Measurements from ENCODE around the gene PGA5. TPM values are rescaled to one million over a fixed set of nuclear protein-coding genes. Genes with fewer than 3 reads are reported as not detected.

The PGA5 gene
- total RNA-seq, 2 donors from 2014 or later: not detected

DNA sequence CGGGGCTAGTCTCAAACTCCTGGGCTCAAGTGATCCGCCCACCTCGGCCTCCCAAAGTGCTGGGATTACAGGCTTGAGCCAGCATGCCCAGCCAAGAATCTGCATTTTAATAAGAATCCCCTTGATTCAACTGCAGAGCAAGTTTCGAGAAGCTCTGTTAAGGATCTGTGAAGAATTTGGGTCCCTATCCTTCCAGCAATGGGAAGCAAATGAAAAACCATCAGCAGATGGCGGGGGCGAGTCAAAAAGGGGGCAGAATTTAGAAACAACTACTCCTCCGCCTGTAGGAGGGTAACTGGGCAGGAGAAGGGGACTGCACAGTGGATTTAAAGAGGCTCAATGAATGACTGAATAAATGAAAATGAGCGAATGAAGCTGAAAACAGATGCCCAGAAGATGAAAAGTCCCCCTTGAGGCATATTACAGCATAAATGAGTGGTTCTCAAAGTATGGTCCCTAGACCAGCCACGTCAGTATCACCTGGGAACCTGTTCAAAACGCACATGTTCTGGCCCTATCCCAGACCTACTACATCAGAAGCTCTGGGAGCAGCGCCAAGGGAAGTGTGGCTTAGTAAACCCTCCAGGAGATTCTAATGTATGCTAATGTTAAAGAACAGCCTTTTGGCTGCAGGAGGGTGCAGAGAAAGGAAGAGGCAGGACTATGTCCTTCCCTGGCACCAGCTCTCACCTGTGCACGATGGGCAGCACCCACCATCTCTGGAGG is 39.1 kb downstream of the PGA5 start:
- Mint-ChIP-seq H3K27me3 (ENCODE audit: low read depth) (no peaks in the 10 kb centered on the region), H3K9me3 (peaks cover 0 to 3% of the 10 kb centered on the region in 2 donors), H3K4me1 (ENCODE audit: low read depth) (no peaks in the 10 kb centered on the region), H3K4me3 (no peak overlapping the region), H3K27ac (no peak overlapping the region), H3K36me3 (ENCODE audit: insufficient read depth in 2 of 2) (peaks cover 0 to 7% of the 10 kb centered on the region in 2 donors)
- ATAC-seq (replicated peaks in 1 of 2) (no peak), DNase-seq (no peak)

DNA sequence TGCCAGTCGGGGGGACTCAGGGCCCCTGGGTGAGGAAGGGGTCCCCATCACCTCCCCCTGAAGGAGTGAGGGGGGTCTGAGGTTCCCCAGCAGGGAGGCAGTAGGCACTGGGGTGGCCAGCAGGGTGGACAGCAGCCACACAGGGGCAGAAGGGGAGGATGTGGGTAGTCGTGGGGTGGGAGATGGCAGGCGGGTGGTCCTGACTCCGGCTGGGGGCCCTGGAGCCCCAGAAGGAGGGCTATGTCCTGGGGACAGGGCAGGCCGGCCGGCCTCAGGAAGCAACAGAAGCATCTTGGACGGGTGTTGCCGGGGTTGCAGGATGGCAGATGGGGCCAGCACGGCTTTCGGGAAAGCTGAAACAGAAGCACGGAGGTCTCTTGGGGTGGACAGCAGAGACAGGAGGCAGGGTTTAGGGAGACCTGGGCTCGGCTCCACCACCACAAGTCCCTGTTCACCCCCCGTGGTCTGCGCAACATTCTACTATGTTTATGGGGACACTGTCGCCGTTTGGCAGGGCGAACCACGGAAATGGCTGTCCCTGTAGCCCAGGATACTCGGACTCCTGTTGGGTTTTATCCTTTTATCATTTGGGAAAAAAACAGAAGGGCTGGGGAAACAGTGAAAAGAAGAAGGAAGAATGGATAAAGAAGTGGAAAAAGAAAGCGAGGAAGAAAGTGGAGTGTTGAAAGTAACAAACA is 40.1 kb downstream of the PGA5 start:
- Mint-ChIP-seq H3K36me3 (ENCODE audit: insufficient read depth in 2 of 2) (peaks cover 0 to 10% of the 10 kb centered on the region in 2 donors), H3K4me1 (ENCODE audit: low read depth) (no peaks in the 10 kb centered on the region), H3K27ac (no peak overlapping the region), H3K27me3 (ENCODE audit: low read depth) (no peaks in the 10 kb centered on the region), H3K4me3 (no peak overlapping the region), H3K9me3 (peaks cover 0 to 3% of the 10 kb centered on the region in 2 donors)
- DNase-seq (no peak), ATAC-seq (replicated peaks in 1 of 2) (no peak)

DNA sequence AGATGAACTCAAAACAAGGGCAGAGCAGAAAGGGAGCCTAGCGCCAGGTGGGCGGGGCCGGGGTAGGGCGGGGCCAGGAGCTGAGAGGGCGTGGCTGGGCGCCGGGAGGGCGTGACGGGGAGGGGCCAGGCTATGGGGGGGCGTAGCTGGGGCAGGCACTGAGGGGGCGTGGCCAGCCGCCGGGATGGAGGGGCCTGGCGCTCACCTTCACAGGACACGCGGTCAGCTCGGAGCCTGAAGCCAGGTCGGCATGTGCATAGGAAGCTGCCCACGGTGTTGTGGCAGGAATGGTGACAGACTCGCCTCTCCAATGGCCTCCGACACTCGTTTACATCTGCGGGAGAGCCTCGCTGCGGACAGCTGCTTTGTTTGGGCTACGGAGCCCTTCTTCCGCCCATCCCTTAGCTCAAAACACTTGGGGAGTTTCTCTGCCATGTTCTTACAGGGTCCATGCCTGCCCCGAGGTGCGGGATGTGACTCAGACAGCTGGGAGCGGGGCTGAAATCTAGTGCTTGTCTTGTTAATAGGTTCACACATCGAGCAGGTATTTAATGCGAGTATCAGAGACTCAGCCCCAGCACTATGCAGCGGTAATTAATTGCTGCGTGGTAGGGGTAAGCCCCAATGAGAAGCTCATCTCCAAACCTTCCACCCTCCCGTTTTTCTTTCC is 40.7 kb downstream of the PGA5 start:
- H3K4me1 Mint-ChIP-seq (ENCODE audit: low read depth): no peaks in the 10 kb centered on the region
- H3K4me3 Mint-ChIP-seq: no peak overlapping the region
- H3K27me3 Mint-ChIP-seq (ENCODE audit: low read depth): no peaks in the 10 kb centered on the region
- H3K36me3 Mint-ChIP-seq (ENCODE audit: insufficient read depth in 2 of 2): peaks cover 0 to 10% of the 10 kb centered on the region in 2 donors
- H3K9me3 Mint-ChIP-seq: peaks cover 0 to 3% of the 10 kb centered on the region in 2 donors
- ATAC-seq (replicated peaks in 1 of 2) (peak; percentile 54 to 60), DNase-seq (peak; percentile 29 to 35)
- no peak overlapping the region for H3K27ac Mint-ChIP-seq

DNA sequence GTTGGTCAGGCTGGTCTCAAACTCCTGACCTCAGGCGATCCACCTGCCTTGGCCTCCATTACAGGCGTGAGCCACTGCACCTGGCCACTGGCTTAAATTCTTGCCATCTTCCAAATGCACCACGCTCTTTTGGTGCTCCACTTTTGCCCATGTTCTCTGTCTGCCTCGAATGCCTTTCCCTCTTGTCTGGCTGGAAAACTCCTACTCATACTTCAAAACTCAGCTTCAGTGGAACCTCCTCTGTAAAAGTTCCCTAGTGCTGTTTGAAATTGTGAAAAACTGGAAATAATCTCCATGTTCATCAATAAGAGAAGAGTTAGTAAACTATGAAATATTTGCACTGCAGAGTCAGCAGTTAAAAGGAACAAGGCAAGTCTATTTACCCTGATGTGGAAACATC is 42.6 kb downstream of the PGA5 start:
- Mint-ChIP-seq H3K4me3 (no peak overlapping the region), H3K4me1 (ENCODE audit: low read depth) (peaks cover 5% of the 10 kb centered on the region), H3K27ac (no peak overlapping the region), H3K9me3 (peaks cover 0 to 3% of the 10 kb centered on the region in 2 donors), H3K36me3 (ENCODE audit: insufficient read depth in 2 of 2) (peaks cover 0 to 13% of the 10 kb centered on the region in 2 donors), H3K27me3 (ENCODE audit: low read depth) (no peaks in the 10 kb centered on the region)
- ATAC-seq (replicated peaks in 1 of 2) (no peak), DNase-seq (no peak)

DNA sequence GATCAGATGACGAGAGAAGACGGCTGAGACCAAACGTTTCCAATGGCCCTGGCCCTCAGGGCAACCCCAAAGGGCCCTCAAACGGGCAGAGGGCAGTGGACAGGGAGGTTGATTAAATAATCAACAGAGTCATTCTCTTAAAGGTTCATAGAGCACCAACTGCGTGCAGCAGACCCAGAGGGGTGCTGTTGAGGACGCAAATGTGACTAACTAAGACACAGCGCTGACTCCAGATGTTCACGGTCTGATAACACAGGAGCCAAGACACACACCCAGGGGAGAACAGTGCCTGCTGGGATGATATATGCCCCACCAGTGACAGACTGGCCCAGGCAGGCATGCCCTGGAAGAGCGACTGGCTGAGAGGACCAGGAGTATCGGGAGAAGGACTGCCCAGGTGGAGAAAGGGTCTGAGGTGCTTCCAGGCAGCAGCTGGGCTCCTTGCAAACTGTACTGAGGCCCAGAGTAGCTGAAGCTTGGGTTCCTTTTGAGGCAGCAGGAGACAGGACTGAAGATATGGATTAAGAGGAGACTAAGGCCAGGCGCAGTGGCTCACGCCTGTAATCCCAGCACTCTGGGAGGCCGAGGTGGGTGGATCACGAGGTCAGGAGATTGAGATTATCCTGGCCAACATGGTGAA is 46.5 kb downstream of the PGA5 start:
- Mint-ChIP-seq H3K27ac (no peak overlapping the region), H3K36me3 (ENCODE audit: insufficient read depth in 2 of 2) (peaks cover 0 to 13% of the 10 kb centered on the region in 2 donors), H3K27me3 (ENCODE audit: low read depth) (peaks cover 7% of the 10 kb centered on the region), H3K4me3 (no peak overlapping the region), H3K4me1 (ENCODE audit: low read depth) (peaks cover 8% of the 10 kb centered on the region), H3K9me3 (peaks cover 0 to 3% of the 10 kb centered on the region in 2 donors)
- DNase-seq (no peak), ATAC-seq (replicated peaks in 1 of 2) (no peak)

DNA sequence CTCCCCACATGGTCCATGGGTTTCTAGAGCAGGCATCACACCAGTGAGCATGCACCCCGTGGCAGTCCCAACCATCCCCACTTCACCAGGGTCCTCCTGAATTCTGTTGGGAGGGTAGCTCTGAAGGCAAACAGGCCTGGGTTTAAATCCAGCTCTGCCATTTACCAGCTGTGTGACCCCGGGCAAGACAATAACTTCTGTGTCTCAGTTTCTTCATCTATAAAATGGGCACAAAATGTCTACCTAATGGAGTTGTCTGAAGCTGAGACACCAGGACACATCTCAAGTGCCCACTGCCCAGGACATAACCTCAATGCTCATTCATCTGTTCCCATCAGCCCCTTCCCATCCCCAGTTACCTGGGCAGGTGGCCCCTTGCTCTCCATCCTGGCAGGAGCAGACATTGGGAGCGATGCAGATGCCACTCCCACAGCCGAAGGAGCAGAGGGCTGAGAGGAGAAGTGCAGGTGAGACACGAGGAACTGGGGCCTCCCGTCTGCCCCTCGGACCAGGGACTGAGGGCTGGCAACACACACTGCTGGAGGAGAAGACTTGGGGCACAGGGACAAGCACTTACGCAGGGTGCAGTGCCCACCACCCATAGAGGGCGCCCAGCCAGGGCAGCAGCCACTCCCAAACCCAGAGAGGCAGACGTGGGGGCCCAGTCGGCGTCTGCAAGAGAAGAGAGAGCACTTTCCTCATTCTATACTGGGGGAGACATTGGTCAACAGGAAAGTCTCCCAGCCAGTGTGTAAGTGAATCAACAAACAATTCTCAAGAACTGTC is 50.1 kb downstream of the PGA5 start:
- Mint-ChIP-seq H3K27ac (no peak overlapping the region), H3K36me3 (ENCODE audit: insufficient read depth in 2 of 2) (peaks cover 0 to 3% of the 10 kb centered on the region in 2 donors), H3K4me3 (no peak overlapping the region), H3K9me3 (no peaks in the 10 kb centered on the region), H3K27me3 (ENCODE audit: low read depth) (peaks cover 9% of the 10 kb centered on the region), H3K4me1 (ENCODE audit: low read depth) (peaks cover 20% of the 10 kb centered on the region)
- DNase-seq (peak in 1 of 2 donors; percentile 26), ATAC-seq (replicated peaks in 1 of 2) (no peak)

DNA sequence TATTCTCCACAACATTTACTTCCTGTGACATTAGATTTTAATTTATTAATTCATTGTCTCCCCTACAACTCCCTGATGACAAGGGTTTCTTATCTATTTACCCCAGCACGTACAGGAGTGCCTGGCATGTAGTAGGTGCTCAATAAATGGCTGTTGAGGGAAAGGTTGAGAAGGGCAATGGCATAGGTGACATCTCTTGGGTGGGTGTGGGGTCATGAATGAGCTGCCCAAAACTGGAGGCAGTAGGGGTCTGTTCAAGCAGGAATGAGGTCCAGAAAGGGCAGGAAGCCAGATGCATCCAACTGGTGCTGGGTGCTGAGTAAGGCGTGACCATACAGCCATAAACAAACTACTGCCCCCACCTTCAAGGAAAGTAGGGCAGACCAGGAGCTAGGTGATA is 51.4 kb downstream of the PGA5 start:
- Mint-ChIP-seq H3K9me3 (no peaks in the 10 kb centered on the region), H3K36me3 (ENCODE audit: insufficient read depth in 2 of 2) (peaks cover 2 to 7% of the 10 kb centered on the region in 2 donors), H3K27me3 (ENCODE audit: low read depth) (peaks cover 9% of the 10 kb centered on the region), H3K4me1 (ENCODE audit: low read depth) (peaks cover 25% of the 10 kb centered on the region), H3K4me3 (peak overlapping the region; percentile 22 to 90), H3K27ac (no peak overlapping the region)
- ATAC-seq (replicated peaks in 1 of 2) (no peak), DNase-seq (no peak)

DNA sequence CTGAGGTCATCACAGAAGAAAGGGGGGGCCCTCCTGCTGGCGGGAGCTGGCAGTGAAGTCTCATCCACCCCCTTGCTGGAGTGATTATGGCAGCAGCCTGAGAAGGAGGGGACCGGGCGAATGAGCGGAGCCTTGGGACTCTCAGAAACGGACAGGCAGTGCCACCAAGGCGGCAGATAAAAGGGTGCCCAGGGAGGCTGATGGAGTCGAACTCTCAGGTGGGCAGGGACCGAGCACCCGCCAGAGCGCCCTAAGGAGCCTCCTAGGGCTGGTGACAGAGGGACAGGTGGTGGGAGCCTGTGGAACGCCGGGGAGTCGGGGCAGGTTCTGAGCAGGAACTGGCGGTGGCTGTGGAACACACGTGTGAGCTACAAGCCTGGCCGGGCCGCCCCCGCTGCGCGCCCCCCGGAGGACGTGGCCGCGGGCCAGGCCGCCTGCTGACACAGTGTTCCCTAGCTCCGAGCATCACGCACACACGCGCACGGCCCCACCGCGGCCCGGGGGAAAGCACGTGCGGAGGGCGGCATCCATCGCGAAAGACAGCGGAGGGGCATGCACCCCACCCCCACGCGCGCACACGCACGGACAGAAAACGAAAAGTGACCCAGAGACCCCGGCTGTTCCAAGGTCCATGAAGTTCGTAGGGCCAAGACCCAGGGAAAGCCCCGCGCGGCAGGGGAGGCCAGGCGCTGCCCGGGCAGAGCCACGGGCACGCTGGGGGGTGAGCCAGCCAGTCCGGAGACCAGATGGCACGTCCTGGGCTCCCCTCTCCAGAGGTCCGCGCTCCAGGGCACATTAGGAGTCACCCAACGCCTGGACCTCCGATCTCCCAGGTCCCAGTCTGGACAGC is 53.1 kb downstream of the PGA5 start:
- H3K4me3 Mint-ChIP-seq: peak overlapping the region; percentile 88 to 90
- ATAC-seq (replicated peaks in 1 of 2): peak; percentile 62 to 63
- H3K27ac Mint-ChIP-seq: peak overlapping the region; percentile 30
- peak; percentile 54 to 56 for DNase-seq
- peaks cover 9 to 13% of the 10 kb centered on the region in 2 donors for H3K36me3 Mint-ChIP-seq (ENCODE audit: insufficient read depth in 2 of 2)
- no peaks in the 10 kb centered on the region for H3K9me3 Mint-ChIP-seq
- H3K4me1 Mint-ChIP-seq (ENCODE audit: low read depth): peaks cover 38% of the 10 kb centered on the region
- peaks cover 9% of the 10 kb centered on the region for H3K27me3 Mint-ChIP-seq (ENCODE audit: low read depth)

DNA sequence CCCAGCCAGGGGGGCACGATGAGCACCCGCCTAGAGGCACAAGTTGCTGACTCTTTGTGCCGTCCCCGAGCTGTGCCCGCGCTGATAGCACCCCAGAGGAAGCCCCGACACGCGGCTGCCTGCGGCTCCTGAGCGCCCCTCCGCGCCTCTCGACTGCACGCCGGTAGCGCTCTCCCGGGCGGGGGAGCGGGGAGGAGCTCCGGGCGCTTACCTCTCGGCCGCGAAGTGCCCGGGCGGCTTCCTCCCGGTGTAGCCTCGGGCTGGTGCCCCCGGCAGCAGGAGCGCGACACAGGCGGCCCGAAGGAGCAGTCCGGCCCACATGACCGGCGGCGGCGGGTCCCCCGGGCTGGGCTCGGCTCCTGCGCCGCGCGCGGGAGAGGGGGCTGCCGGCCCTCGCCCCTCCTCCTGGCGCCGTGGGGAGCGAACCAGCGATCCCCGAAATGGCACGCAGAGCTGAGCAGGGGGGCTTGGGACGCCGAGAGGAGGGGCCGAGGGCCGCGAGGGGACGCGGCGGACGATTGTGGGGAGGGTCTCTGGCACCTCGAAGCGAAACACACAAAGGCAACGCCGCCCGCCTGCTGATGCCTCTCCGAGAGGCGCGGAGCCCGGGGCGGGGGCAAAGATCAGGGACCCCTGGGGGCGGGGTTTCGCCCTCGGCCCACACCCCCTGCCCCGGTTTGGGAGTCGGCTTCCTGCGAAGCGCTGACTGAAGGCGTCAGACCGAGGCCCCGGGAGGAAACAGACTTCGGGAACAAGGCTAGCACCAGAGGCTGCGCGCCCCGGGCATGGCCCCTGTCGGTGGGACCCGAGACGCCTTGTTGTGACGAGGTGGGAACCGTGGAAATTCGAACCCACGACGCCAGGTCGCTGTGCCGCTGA is 54.0 kb downstream of the PGA5 start, which contains the start of gene VWCE:
Gene VWCE, minus strand, starts transcription at position 600 of the 879 bp plus-strand sequence. Its CDS starts 279 bp downstream, at position 321.
- peak; percentile 85 to 86 for DNase-seq
- peaks cover 9 to 13% of the 10 kb centered on the region in 2 donors for H3K36me3 Mint-ChIP-seq (ENCODE audit: insufficient read depth in 2 of 2)
- peaks cover 9% of the 10 kb centered on the region for H3K27me3 Mint-ChIP-seq (ENCODE audit: low read depth)
- no peak within 1 kb of the TSS for H3K27ac Mint-ChIP-seq
- ATAC-seq (replicated peaks in 1 of 2): peak; percentile 89
- no peaks in the 10 kb centered on the region for H3K9me3 Mint-ChIP-seq
- H3K4me1 Mint-ChIP-seq (ENCODE audit: low read depth): peaks cover 39% of the 10 kb centered on the region
- peak within 1 kb of the TSS; percentile 88 to 90 for H3K4me3 Mint-ChIP-seq

DNA sequence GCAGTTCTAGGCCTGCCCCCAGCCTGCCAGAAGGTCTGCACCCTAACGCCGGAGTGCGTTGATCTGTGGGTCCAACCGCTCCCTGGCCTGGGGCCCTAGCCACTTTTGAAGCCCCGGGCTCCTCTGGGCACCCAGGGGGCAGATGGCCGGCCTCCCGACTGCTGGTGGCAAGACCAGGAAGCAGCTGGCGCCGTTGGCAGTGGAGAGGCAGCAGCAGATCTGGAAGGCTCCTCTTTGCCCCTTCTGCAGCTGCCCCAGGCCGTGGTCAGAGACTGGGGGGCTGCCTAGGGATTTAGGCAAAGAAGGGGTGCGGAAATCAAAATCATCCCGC is 54.6 kb downstream of the PGA5 start:
- H3K4me1 Mint-ChIP-seq (ENCODE audit: low read depth): peaks cover 41% of the 10 kb centered on the region
- H3K4me3 Mint-ChIP-seq: peak overlapping the region; percentile 6 to 90
- no peaks in the 10 kb centered on the region for H3K9me3 Mint-ChIP-seq
- no peak overlapping the region for H3K27ac Mint-ChIP-seq
- peaks cover 11 to 17% of the 10 kb centered on the region in 2 donors for H3K36me3 Mint-ChIP-seq (ENCODE audit: insufficient read depth in 2 of 2)
- H3K27me3 Mint-ChIP-seq (ENCODE audit: low read depth): peaks cover 9% of the 10 kb centered on the region
- ATAC-seq (replicated peaks in 1 of 2) (no peak), DNase-seq (no peak)

DNA sequence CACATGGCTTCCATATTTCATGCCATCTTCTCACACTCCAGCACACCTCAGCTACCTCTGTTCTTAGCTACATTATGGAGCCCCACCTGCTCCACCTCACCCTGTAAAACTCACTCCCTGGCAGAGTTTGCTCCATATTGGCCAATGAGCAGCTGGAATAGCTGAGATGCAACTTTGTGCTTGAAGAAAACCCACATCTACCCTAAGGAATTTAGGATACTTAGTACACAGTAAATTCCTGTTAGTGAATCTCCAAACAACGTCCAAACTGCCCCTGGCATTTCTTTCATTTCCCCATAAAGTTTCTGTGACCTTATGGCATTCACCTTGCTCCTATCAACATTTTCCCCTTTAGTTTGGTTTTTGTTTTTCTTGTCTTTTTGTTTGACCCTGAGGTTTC is 56.4 kb downstream of the PGA5 start:
- Mint-ChIP-seq H3K36me3 (ENCODE audit: insufficient read depth in 2 of 2) (peaks cover 11 to 21% of the 10 kb centered on the region in 2 donors), H3K9me3 (no peaks in the 10 kb centered on the region), H3K4me3 (peak overlapping the region; percentile 3 to 9), H3K27me3 (ENCODE audit: low read depth) (peaks cover 3% of the 10 kb centered on the region), H3K27ac (no peak overlapping the region), H3K4me1 (ENCODE audit: low read depth) (peaks cover 45% of the 10 kb centered on the region)
- no peak for ATAC-seq (replicated peaks in 1 of 2)
- no peak for DNase-seq

All from activated T-cell treated with anti-CD3 and anti-CD28 coated beads, Interleukin-2, amount 50 U/mL, for 72 hours (primary cell).